T47D (cell line): ENCODE measurements around the gene PTPRE.

ENCODE experiments used
- DNase-seq, 2 experiments: peaks; one replicate each; pipeline versions ENCODE4 v3.0.0 to v3.0.0-alpha.2; 2011 to 2012; ENCODE audit warnings: low read depth in 1 of 2, low spot score in 1 of 2
- JUND ChIP-seq: IDR thresholded peaks from 2 replicates; pipeline ENCODE4 v1.6.1; 2012; ENCODE audit warnings: low read depth
- in situ Hi-C: cut with HindIII; loops from 2 replicates; pipeline ENCODE4 v1.10.0; 2016; ENCODE audit warnings: low sequenced_read_pairs, low pct_unique_long_range_greater_than_20kb

PTPRE gene

GRCh38 chr10:127991543-127992255, 84.8 kb downstream of the PTPRE start:
- DNase-seq, result no peak
- TF ChIP-seq JUND, result no peak
- in situ Hi-C loops, result no loop called here

GRCh38 chr10:127992376-127992775, 85.5 kb downstream of the PTPRE start:
- TF ChIP-seq JUND, result no peak
- DNase-seq, result no peak
- in situ Hi-C loops, result no loop called here

GRCh38 chr10:127993056-127993690, 86.3 kb downstream of the PTPRE start:
- TF ChIP-seq JUND, result no peak
- in situ Hi-C loops, result no loop called here

GRCh38 chr10:127995939-127996338, 89.0 kb downstream of the PTPRE start:
- no peak for TF ChIP-seq JUND
- DNase-seq, result no peak
- in situ Hi-C loops, result no loop called here

More at GRCh38 chr10:127993056-127993690, 86.3 kb downstream of the PTPRE start:
- DNase-seq, result no peak

- no peak for TF ChIP-seq JUND
- in situ Hi-C loops, result no loop called here
- no peak for DNase-seq
These were observed 89.7 kb downstream of the PTPRE start for GRCh38 chr10:127996586-127996985.

- in situ Hi-C loops, result no loop called here
- TF ChIP-seq JUND, result no peak
- no peak for DNase-seq
These were observed 90.4 kb downstream of the PTPRE start for GRCh38 chr10:127997271-127997670.

- DNase-seq, result no peak
- in situ Hi-C loops, result no loop called here
- no peak for TF ChIP-seq JUND
These were observed 91.0 kb downstream of the PTPRE start for GRCh38 chr10:127997937-127998336.

- no peak for DNase-seq
- no peak for TF ChIP-seq JUND
- in situ Hi-C loops, result no loop called here
These were observed 91.7 kb downstream of the PTPRE start for GRCh38 chr10:127998501-127999144.

GRCh38 chr10:127999297-128000129, 92.6 kb downstream of the PTPRE start:
- no peak for TF ChIP-seq JUND
- in situ Hi-C loops, result no loop called here
- DNase-seq, result peak in 1 of 2 experiments; percentile 13

- in situ Hi-C loops, result no loop called here
- no peak for DNase-seq
- no peak for TF ChIP-seq JUND
These were observed 93.8 kb downstream of the PTPRE start for GRCh38 chr10:128000471-128001362.

GRCh38 chr10:128001363-128001745, 94.5 kb downstream of the PTPRE start:
- in situ Hi-C loops, result no loop called here
- no peak for TF ChIP-seq JUND
- DNase-seq, result no peak

GRCh38 chr10:128001849-128002248, 94.9 kb downstream of the PTPRE start:
- no peak for DNase-seq
- in situ Hi-C loops, result no loop called here
- no peak for TF ChIP-seq JUND
